Activated T-cell treated with anti-CD3 and anti-CD28 coated beads for 24 hours (primary cell): ENCODE measurements around the gene RTP2.

Source experiments
- DNase-seq: peaks from one replicate; pipeline ENCODE4 v3.0.0-alpha.2; 2020; ENCODE audit warnings: low read depth

Gene RTP2

GRCh38 chr3:187669675-187670504 lies 32.5 kb downstream of the RTP2 start, which contains the start of gene SST:
Gene SST (minus strand): TSS chr3:187670394. CDS start chr3:187670291, 103 bp downstream.
- DNase-seq, result no peak

GRCh38 chr3:187667526-187667925 lies 34.8 kb downstream of the RTP2 start:
- no peak for DNase-seq

- DNase-seq, result no peak
These were observed 36.5 kb downstream of the RTP2 start for GRCh38 chr3:187665764-187666402.

- no peak for DNase-seq
These were observed 37.3 kb downstream of the RTP2 start for GRCh38 chr3:187665010-187665409.

- no peak for DNase-seq
These were observed 39.4 kb downstream of the RTP2 start for GRCh38 chr3:187662848-187663409.

- no peak for DNase-seq
These were observed 41.1 kb downstream of the RTP2 start for GRCh38 chr3:187661267-187661666.

- no peak for DNase-seq
These were observed 51.1 kb downstream of the RTP2 start for GRCh38 chr3:187651282-187651681.
